ENCODE results near the gene GIMAP4.

DNA sequence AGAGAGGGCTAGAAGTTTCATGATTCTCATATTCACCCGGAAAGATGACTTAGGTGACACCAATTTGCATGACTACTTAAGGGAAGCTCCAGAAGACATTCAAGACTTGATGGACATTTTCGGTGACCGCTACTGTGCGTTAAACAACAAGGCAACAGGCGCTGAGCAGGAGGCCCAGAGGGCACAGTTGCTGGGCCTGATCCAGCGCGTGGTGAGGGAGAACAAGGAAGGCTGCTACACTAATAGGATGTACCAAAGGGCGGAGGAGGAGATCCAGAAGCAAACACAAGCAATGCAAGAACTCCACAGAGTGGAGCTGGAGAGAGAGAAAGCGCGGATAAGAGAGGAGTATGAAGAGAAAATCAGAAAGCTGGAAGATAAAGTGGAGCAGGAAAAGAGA lies 5.3 kb downstream of the GIMAP4 start:
- no peak for TF ChIP-seq TRIM24 (IDR thresholded peaks at IDR 0.05)
- no peak for TF ChIP-seq PPARD (CRISPR knock-in tag; IDR thresholded peaks at IDR 0.05)
- no peak for TF ChIP-seq MAZ (CRISPR knock-in tag; conservative IDR thresholded peaks at IDR 0.05 in 1 of 2, IDR thresholded peaks at IDR 0.05 in 1 of 2)
- TF ChIP-seq YY1 (IDR thresholded peaks at IDR 0.05; ENCODE audit: borderline replicate concordance in 1 of 3, control insufficient read depth in 1 of 3, extremely low read depth in 1 of 3, insufficient read depth in 3 of 3, insufficient read length in 1 of 3, insufficient replicate concordance in 2 of 3, low read depth in 1 of 3, low read length in 2 of 3) = no peak
- TF ChIP-seq, protein P1, sequence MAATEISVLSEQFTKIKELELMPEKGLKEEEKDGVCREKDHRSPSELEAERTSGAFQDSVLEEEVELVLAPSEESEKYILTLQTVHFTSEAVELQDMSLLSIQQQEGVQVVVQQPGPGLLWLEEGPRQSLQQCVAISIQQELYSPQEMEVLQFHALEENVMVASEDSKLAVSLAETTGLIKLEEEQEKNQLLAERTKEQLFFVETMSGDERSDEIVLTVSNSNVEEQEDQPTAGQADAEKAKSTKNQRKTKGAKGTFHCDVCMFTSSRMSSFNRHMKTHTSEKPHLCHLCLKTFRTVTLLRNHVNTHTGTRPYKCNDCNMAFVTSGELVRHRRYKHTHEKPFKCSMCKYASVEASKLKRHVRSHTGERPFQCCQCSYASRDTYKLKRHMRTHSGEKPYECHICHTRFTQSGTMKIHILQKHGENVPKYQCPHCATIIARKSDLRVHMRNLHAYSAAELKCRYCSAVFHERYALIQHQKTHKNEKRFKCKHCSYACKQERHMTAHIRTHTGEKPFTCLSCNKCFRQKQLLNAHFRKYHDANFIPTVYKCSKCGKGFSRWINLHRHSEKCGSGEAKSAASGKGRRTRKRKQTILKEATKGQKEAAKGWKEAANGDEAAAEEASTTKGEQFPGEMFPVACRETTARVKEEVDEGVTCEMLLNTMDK (IDR thresholded peaks at IDR 0.05; ENCODE audit: borderline replicate concordance, insufficient read depth, low read depth, low read length, poor library complexity, severe bottlenecking) = no peak
- no peak for TF ChIP-seq HDAC2 (IDR thresholded peaks at IDR 0.05)
- TF ChIP-seq POLR2G (IDR thresholded peaks at IDR 0.05; ENCODE audit: low read depth, low read length) = no peak
- no peak for TF ChIP-seq CBX3 (IDR thresholded peaks at IDR 0.05; ENCODE audit: borderline replicate concordance in 1 of 2, low read length in 2 of 2)

Data from K562 (cell line).